Endothelial cell of umbilical vein (primary cell): ENCODE data around the gene ARL8B.

Source experiments
- EZH2 ChIP-seq: IDR thresholded peaks from 2 replicates; pipeline ENCODE4 v1.6.1; 2012; ENCODE audit warnings: borderline replicate concordance, low read depth, mild to moderate bottlenecking, moderate library complexity, low read length, inconsistent platforms; ENCODE audit not compliant: severe bottlenecking
- GATA2 ChIP-seq: IDR thresholded peaks from 2 replicates; pipeline ENCODE4 v1.7.0; 2011; ENCODE audit warnings: low read depth, mild to moderate bottlenecking, moderate library complexity, mixed read lengths, low read length; ENCODE audit not compliant: insufficient read length, insufficient read depth
- JUN ChIP-seq: IDR thresholded peaks from 2 replicates; pipeline ENCODE4 v1.6.1; 2011; ENCODE audit warnings: borderline replicate concordance, low read depth; ENCODE audit not compliant: insufficient read length, insufficient read depth
- POLR2A ChIP-seq: IDR thresholded peaks from 2 replicates; pipeline ENCODE4 v1.6.1; 2012; ENCODE audit warnings: low read depth, mild to moderate bottlenecking, control low read depth, low read length
- POLR2AphosphoS5 ChIP-seq: IDR thresholded peaks from 2 replicates; pipeline ENCODE4 v1.6.1; 2012; ENCODE audit warnings: low read depth, mild to moderate bottlenecking, control low read depth, low read length, moderate library complexity; ENCODE audit not compliant: insufficient read depth
- TF ChIP-seq, protein P1 (sequence below), 2 donors: IDR thresholded peaks; 1 replicate in 1 of 2; 2 replicates in 1 of 2; pipeline ENCODE4 v1.5.1; 2011; ENCODE audit warnings: low read length in 2 of 2, mild to moderate bottlenecking in 2 of 2, moderate library complexity in 2 of 2, control low read depth in 1 of 2, inconsistent platforms in 1 of 2, low read depth in 1 of 2; ENCODE audit not compliant: insufficient read depth in 1 of 2; ENCODE audit errors: extremely low read depth in 1 of 2
- TF ChIP-seq, protein P2 (sequence below): IDR thresholded peaks from 2 replicates; pipeline ENCODE4 v1.6.1; 2011; ENCODE audit not compliant: insufficient read depth, insufficient read length

DNA sequence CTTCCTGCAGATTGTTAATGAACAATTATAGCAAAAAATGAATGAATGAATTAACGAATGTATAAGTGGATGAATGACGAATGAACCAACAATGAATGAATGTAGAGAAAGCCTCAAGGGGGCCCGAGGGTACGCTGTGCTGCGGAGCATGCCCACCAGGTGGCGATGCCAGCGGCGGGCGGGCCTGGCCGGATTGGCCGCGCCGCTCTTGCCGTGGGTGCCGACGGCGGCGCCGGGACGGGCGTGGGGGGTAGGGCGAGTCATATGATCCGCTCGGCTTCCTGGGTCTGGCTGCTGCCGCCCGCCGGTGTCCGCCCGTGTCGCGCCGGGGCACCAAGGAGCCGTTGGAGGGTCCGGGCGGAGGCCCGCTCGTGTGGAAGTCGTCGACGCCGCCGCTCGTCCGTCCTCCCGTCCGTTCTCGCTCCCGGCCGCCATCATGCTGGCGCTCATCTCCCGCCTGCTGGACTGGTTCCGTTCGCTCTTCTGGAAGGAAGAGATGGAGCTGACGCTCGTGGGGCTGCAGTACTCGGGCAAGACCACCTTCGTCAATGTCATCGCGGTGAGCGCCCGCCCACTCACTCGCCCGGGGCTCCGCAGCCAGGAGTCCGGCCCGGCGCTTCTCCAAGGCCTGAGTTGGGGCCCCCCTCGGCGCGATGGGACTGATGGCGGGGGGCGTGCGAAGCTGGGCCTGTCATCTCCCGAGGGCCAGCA, at the start of gene ARL8B:
- TF ChIP-seq POLR2AphosphoS5 (peak; percentile 95), POLR2A (peak; percentile 80), EZH2 (no peak), JUN (no peak), GATA2 (no peak)
- TF ChIP-seq, protein P1, sequence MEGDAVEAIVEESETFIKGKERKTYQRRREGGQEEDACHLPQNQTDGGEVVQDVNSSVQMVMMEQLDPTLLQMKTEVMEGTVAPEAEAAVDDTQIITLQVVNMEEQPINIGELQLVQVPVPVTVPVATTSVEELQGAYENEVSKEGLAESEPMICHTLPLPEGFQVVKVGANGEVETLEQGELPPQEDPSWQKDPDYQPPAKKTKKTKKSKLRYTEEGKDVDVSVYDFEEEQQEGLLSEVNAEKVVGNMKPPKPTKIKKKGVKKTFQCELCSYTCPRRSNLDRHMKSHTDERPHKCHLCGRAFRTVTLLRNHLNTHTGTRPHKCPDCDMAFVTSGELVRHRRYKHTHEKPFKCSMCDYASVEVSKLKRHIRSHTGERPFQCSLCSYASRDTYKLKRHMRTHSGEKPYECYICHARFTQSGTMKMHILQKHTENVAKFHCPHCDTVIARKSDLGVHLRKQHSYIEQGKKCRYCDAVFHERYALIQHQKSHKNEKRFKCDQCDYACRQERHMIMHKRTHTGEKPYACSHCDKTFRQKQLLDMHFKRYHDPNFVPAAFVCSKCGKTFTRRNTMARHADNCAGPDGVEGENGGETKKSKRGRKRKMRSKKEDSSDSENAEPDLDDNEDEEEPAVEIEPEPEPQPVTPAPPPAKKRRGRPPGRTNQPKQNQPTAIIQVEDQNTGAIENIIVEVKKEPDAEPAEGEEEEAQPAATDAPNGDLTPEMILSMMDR (IDR thresholded peaks at IDR 0.05; ENCODE audit: extremely low read depth in 1 of 2, insufficient read depth in 1 of 2, low read depth in 1 of 2, low read length in 2 of 2) = peak; percentile 93 to 99
- TF ChIP-seq, protein P2, sequence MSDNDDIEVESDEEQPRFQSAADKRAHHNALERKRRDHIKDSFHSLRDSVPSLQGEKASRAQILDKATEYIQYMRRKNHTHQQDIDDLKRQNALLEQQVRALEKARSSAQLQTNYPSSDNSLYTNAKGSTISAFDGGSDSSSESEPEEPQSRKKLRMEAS = no peak
